Measurements from ENCODE around the gene DMRTB1.

Gene DMRTB1

GRCh38 chr1:53461323-53462044 is 2.3 kb downstream of the DMRTB1 start:
- no peaks in the 10 kb centered on the region for H3K27me3 ChIP-seq
- no peaks in the 10 kb centered on the region for H3K36me3 ChIP-seq
- H3K9me3 ChIP-seq, result no peaks in the 10 kb centered on the region
- no peak for TF ChIP-seq CTCF (IDR thresholded peaks at IDR 0.05)
- no peak overlapping the region for H3K4me3 ChIP-seq (ENCODE audit: low read depth in 1 of 2, low read length in 1 of 2)
- no peak overlapping the region for H3K27ac ChIP-seq
- no peaks in the 10 kb centered on the region for H3K4me1 ChIP-seq (ENCODE audit: control insufficient read depth in 1 of 2, insufficient read depth in 1 of 2, low read depth in 1 of 2, low read length in 1 of 2)

- no peaks in the 10 kb centered on the region for H3K4me1 ChIP-seq (ENCODE audit: control insufficient read depth in 1 of 2, insufficient read depth in 1 of 2, low read depth in 1 of 2, low read length in 1 of 2)
- no peak overlapping the region for H3K4me3 ChIP-seq (ENCODE audit: low read depth in 1 of 2, low read length in 1 of 2)
- H3K27ac ChIP-seq, result no peak overlapping the region
- TF ChIP-seq CTCF (IDR thresholded peaks at IDR 0.05), result no peak
- H3K27me3 ChIP-seq, result no peaks in the 10 kb centered on the region
- no peaks in the 10 kb centered on the region for H3K9me3 ChIP-seq
- no peaks in the 10 kb centered on the region for H3K36me3 ChIP-seq
Observed at GRCh38 chr1:53462193-53462592, 3.0 kb downstream of the DMRTB1 start.

GRCh38 chr1:53462769-53463501 is 3.7 kb downstream of the DMRTB1 start:
- no peak for TF ChIP-seq CTCF (IDR thresholded peaks at IDR 0.05)
- H3K4me1 ChIP-seq (ENCODE audit: control insufficient read depth in 1 of 2, insufficient read depth in 1 of 2, low read depth in 1 of 2, low read length in 1 of 2), result no peaks in the 10 kb centered on the region
- no peak overlapping the region for H3K4me3 ChIP-seq (ENCODE audit: low read depth in 1 of 2, low read length in 1 of 2)
- no peaks in the 10 kb centered on the region for H3K9me3 ChIP-seq
- no peaks in the 10 kb centered on the region for H3K36me3 ChIP-seq
- H3K27me3 ChIP-seq, result no peaks in the 10 kb centered on the region
- no peak overlapping the region for H3K27ac ChIP-seq

GRCh38 chr1:53463961-53464899 is 5.0 kb downstream of the DMRTB1 start:
- no peak overlapping the region for H3K4me3 ChIP-seq (ENCODE audit: low read depth in 1 of 2, low read length in 1 of 2)
- H3K9me3 ChIP-seq, result no peaks in the 10 kb centered on the region
- H3K36me3 ChIP-seq, result no peaks in the 10 kb centered on the region
- H3K27ac ChIP-seq, result no peak overlapping the region
- H3K27me3 ChIP-seq, result no peaks in the 10 kb centered on the region
- no peaks in the 10 kb centered on the region for H3K4me1 ChIP-seq (ENCODE audit: control insufficient read depth in 1 of 2, insufficient read depth in 1 of 2, low read depth in 1 of 2, low read length in 1 of 2)
- TF ChIP-seq CTCF (IDR thresholded peaks at IDR 0.05), result no peak
